H9 (cell line): ENCODE measurements around the gene CIT. TPM values are rescaled to one million over a fixed set of nuclear protein-coding genes. Genes with fewer than 3 reads are reported as not detected.
A peak's percentile ranks its signal among the peaks of the same experiment; 100 is the strongest.

Experiments used
- DNase-seq: peaks from one replicate; pipeline ENCODE4 v3.0.0-alpha.2; 2017
- H2AFZ ChIP-seq: one replicate; pipeline ENCODE4 v1.6.1; 2013; ENCODE audit warnings: mild to moderate bottlenecking, low read length, control low read depth, moderate library complexity
- H2AK5ac ChIP-seq: 2 replicates; pipeline ENCODE4 v1.6.1; 2013; ENCODE audit warnings: low read length, control low read depth, mixed read lengths; ENCODE audit not compliant: insufficient read length
- H2BK120ac ChIP-seq: one replicate; pipeline ENCODE4 v1.6.1; 2013; ENCODE audit warnings: low read depth, mild to moderate bottlenecking, low read length, control low read depth, inconsistent platforms; ENCODE audit not compliant: poor library complexity, severe bottlenecking
- H2BK12ac ChIP-seq: 2 replicates; pipeline ENCODE4 v1.6.1; 2013; ENCODE audit warnings: low read length, control low read depth, mixed read lengths, low read depth; ENCODE audit not compliant: insufficient read length
- H2BK15ac ChIP-seq: 2 replicates; pipeline ENCODE4 v1.6.1; 2013; ENCODE audit warnings: low read depth, low read length, control low read depth
- H2BK20ac ChIP-seq: one replicate; pipeline ENCODE4 v1.6.1; 2013; ENCODE audit warnings: low read depth, mild to moderate bottlenecking, low read length, control low read depth, inconsistent platforms; ENCODE audit not compliant: poor library complexity, severe bottlenecking
- H2BK5ac ChIP-seq: 2 replicates; pipeline ENCODE4 v1.6.1; 2013; ENCODE audit warnings: low read length, control low read depth, mixed read lengths; ENCODE audit not compliant: insufficient read length
- H3K14ac ChIP-seq: 2 replicates; pipeline ENCODE4 v1.6.1; 2013; ENCODE audit warnings: low read length, control low read depth; ENCODE audit not compliant: insufficient read depth
- H3K18ac ChIP-seq: 2 replicates; pipeline ENCODE4 v1.6.1; 2013; ENCODE audit warnings: low read depth, mild to moderate bottlenecking, mixed read lengths, low read length, control low read depth; ENCODE audit not compliant: insufficient read length
- H3K23ac ChIP-seq: 2 replicates; pipeline ENCODE4 v1.6.1; 2013; ENCODE audit warnings: low read length, control low read depth, mixed read lengths, low read depth; ENCODE audit not compliant: insufficient read length
- H3K23me2 ChIP-seq: 2 replicates; pipeline ENCODE4 v1.6.1; 2013; ENCODE audit warnings: low read depth, mild to moderate bottlenecking, mixed read lengths, low read length, control low read depth; ENCODE audit not compliant: insufficient read length, poor library complexity, severe bottlenecking
- H3K27ac ChIP-seq: 2 replicates; pipeline ENCODE4 v1.5.1; 2013; ENCODE audit warnings: low read length, control low read depth, mixed read lengths, low read depth; ENCODE audit not compliant: insufficient read length
- H3K27me3 ChIP-seq: 2 replicates; pipeline ENCODE4 v1.6.1; 2013; ENCODE audit warnings: low read length, control low read depth, inconsistent platforms; ENCODE audit not compliant: insufficient read depth
- H3K4ac ChIP-seq: 2 replicates; pipeline ENCODE4 v1.6.1; 2013; ENCODE audit warnings: low read depth, mild to moderate bottlenecking, control low read depth, inconsistent platforms, low read length, moderate library complexity
- H3K4me1 ChIP-seq: 2 replicates; pipeline ENCODE4 v1.6.1; 2013; ENCODE audit warnings: low read length, control low read depth, inconsistent platforms; ENCODE audit not compliant: insufficient read depth
- H3K4me2 ChIP-seq: 2 replicates; pipeline ENCODE4 v1.6.1; 2013; ENCODE audit warnings: low read length, control low read depth, mixed read lengths; ENCODE audit not compliant: insufficient read length, insufficient read depth
- H3K56ac ChIP-seq: 2 replicates; pipeline ENCODE4 v1.6.1; 2013; ENCODE audit warnings: low read depth, mild to moderate bottlenecking, mixed read lengths, low read length, control low read depth; ENCODE audit not compliant: insufficient read length
- H3K79me1 ChIP-seq: 2 replicates; pipeline ENCODE4 v1.6.1; 2013; ENCODE audit warnings: low read depth, mild to moderate bottlenecking, moderate library complexity, low read length, control low read depth, inconsistent platforms; ENCODE audit not compliant: insufficient read depth, poor library complexity, severe bottlenecking
- H3K79me2 ChIP-seq: 2 replicates; pipeline ENCODE4 v1.6.1; 2013; ENCODE audit warnings: low read length, control low read depth, inconsistent platforms; ENCODE audit not compliant: insufficient read depth
- H3K9ac ChIP-seq: 2 replicates; pipeline ENCODE4 v1.6.1; 2013; ENCODE audit warnings: low read length, control low read depth, mixed read lengths; ENCODE audit not compliant: insufficient read length; ENCODE audit errors: extremely low read depth
- H3K9me3 ChIP-seq: one replicate; pipeline ENCODE4 v1.6.1; 2013; ENCODE audit warnings: low read depth, low read length, inconsistent platforms; ENCODE audit not compliant: control insufficient read depth
- H3T11ph ChIP-seq: one replicate; pipeline ENCODE4 v1.6.1; 2013; ENCODE audit warnings: mild to moderate bottlenecking, low read length, control low read depth, inconsistent platforms
- H4K20me1 ChIP-seq: one replicate; pipeline ENCODE4 v1.6.1; 2013; ENCODE audit not compliant: control insufficient read depth, insufficient read length, insufficient read depth
- H4K5ac ChIP-seq: 2 replicates; pipeline ENCODE4 v1.6.1; 2013; ENCODE audit warnings: low read depth, mild to moderate bottlenecking, mixed read lengths, low read length, control low read depth; ENCODE audit not compliant: insufficient read length
- H4K8ac ChIP-seq: replicated peaks from 2 replicates; pipeline ENCODE4 v1.6.1; 2013; ENCODE audit warnings: low read length, control low read depth, mixed read lengths, low read depth; ENCODE audit not compliant: insufficient read length
- H4K91ac ChIP-seq: 2 replicates; pipeline ENCODE4 v1.6.1; 2013; ENCODE audit warnings: low read depth, mild to moderate bottlenecking, moderate library complexity, mixed read lengths, low read length, control low read depth; ENCODE audit not compliant: insufficient read length
- H3K27ac Mint-ChIP-seq, 3 experiments: 2 replicates in 2 of 3; 3 replicates in 1 of 3; pipeline ENCODE4 v1.8.0; 2020 to 2021; ENCODE audit warnings: mixed read lengths in 3 of 3, mild to moderate bottlenecking in 1 of 3, moderate library complexity in 1 of 3
- H3K27me3 Mint-ChIP-seq: 2 replicates; pipeline ENCODE4 v1.8.0; 2021; ENCODE audit warnings: low read depth, mild to moderate bottlenecking, moderate library complexity, mixed read lengths
- H3K36me3 Mint-ChIP-seq, 3 experiments: 2 replicates in 2 of 3; 3 replicates in 1 of 3; pipeline ENCODE4 v1.8.0; 2020 to 2021; ENCODE audit warnings: low read depth in 3 of 3, mixed read lengths in 3 of 3; ENCODE audit not compliant: insufficient read depth in 1 of 3
- H3K4me1 Mint-ChIP-seq, 2 experiments: 2 replicates each; pipeline ENCODE4 v1.8.0; 2020; ENCODE audit warnings: mixed read lengths in 2 of 2
- H3K4me3 Mint-ChIP-seq, 2 experiments: 2 replicates in 1 of 2; 3 replicates in 1 of 2; pipeline ENCODE4 v1.8.0; 2020 to 2021; ENCODE audit warnings: mild to moderate bottlenecking in 2 of 2, mixed read lengths in 2 of 2, moderate library complexity in 1 of 2
- H3K9me3 Mint-ChIP-seq, 2 experiments: 2 replicates in 1 of 2; 3 replicates in 1 of 2; pipeline ENCODE4 v1.8.0; 2020; ENCODE audit warnings: mild to moderate bottlenecking in 2 of 2, mixed read lengths in 2 of 2, moderate library complexity in 1 of 2
- total RNA-seq: library from RNA; stranded (reverse); gene quantifications from 2 replicates; pipeline ENCODE4 v1.2.1, GENCODE V29; 2021
- TF ChIP-seq, protein P1 (sequence below): fragments of 200-600 bp; sonication (generic); conservative IDR thresholded peaks from 3 replicates; pipeline ENCODE4 v1.8.0; 2021; ENCODE audit warnings: antibody characterized with exemption, mild to moderate bottlenecking

CIT gene
- total RNA-seq, 1 experiment from 2014 or later: 55.3 TPM

DNA sequence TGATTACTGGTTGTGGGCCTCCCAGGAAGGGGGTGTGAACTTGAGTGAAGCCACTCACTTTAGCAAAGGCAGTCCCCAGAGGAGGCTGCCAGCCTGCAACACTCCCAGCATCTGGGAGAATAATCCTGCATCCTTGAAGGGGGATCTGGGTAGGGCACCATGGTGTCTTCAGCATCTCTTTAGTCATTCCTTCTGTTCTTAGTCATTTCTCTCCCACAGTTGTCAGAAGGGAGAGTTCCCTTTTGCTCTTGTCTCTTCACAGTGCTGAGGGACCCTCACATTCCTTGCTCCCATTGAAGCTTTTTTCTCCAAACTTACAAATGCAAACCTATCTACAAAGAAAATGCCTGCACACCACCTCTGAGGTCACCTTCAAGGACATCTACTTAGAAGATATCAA is 48.1 kb upstream of the CIT start:
- no peaks in the 10 kb centered on the region for H3K23me2 ChIP-seq
- H2BK120ac ChIP-seq: no peak overlapping the region
- Mint-ChIP-seq H3K4me1 (no peaks in the 10 kb centered on the region), H3K27ac (peak overlapping the region in 1 of 3 experiments; percentile 27; a peak in 1 of 7 replicates), H3K9me3 (peaks cover 0 to under 1% of the 10 kb centered on the region in 2 experiments; a peak in 2 of 5 replicates), H3K4me3 (no peak overlapping the region), H3K27me3 (no peaks in the 10 kb centered on the region; the same call in 1 of the 2 replicates), H3K36me3 (no peaks in the 10 kb centered on the region)
- H3K27me3 ChIP-seq: no peaks in the 10 kb centered on the region
- H3K27ac ChIP-seq: no peak overlapping the region
- H3K23ac ChIP-seq: no peak overlapping the region
- no peak overlapping the region for H2BK12ac ChIP-seq
- no peak overlapping the region for H2AK5ac ChIP-seq
- H3K9ac ChIP-seq: no peak overlapping the region
- H3T11ph ChIP-seq: no peak overlapping the region
- no peak overlapping the region for H2BK20ac ChIP-seq
- no peak overlapping the region for H2AFZ ChIP-seq
- H3K18ac ChIP-seq: no peak overlapping the region
- H3K4ac ChIP-seq: no peak overlapping the region
- no peaks in the 10 kb centered on the region for H3K79me1 ChIP-seq
- H3K4me1 ChIP-seq: no peaks in the 10 kb centered on the region; the same call in 1 of the 2 replicates
- H3K4me2 ChIP-seq: no peak overlapping the region
- H4K8ac ChIP-seq: no peak overlapping the region
- H4K20me1 ChIP-seq: no peaks in the 10 kb centered on the region
- H2BK15ac ChIP-seq: no peak overlapping the region
- TF ChIP-seq, protein P1, sequence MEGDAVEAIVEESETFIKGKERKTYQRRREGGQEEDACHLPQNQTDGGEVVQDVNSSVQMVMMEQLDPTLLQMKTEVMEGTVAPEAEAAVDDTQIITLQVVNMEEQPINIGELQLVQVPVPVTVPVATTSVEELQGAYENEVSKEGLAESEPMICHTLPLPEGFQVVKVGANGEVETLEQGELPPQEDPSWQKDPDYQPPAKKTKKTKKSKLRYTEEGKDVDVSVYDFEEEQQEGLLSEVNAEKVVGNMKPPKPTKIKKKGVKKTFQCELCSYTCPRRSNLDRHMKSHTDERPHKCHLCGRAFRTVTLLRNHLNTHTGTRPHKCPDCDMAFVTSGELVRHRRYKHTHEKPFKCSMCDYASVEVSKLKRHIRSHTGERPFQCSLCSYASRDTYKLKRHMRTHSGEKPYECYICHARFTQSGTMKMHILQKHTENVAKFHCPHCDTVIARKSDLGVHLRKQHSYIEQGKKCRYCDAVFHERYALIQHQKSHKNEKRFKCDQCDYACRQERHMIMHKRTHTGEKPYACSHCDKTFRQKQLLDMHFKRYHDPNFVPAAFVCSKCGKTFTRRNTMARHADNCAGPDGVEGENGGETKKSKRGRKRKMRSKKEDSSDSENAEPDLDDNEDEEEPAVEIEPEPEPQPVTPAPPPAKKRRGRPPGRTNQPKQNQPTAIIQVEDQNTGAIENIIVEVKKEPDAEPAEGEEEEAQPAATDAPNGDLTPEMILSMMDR: no peak
- H3K79me2 ChIP-seq: no peaks in the 10 kb centered on the region
- no peaks in the 10 kb centered on the region for H3K9me3 ChIP-seq
- DNase-seq: no peak
- no peak overlapping the region for H3K14ac ChIP-seq
- no peak overlapping the region for H4K5ac ChIP-seq
- no peak overlapping the region for H4K91ac ChIP-seq
- no peak overlapping the region for H2BK5ac ChIP-seq
- no peak overlapping the region for H3K56ac ChIP-seq
